Measurements from ENCODE around the gene FUT3.

The FUT3 gene

GRCh38 chr19:5799247-5800241, 51.7 kb downstream of the FUT3 start:
- DNase-seq, result no peak

- DNase-seq, result no peak
These were observed 53.0 kb downstream of the FUT3 start for GRCh38 chr19:5798244-5798643.

- DNase-seq, result no peak
These were observed 55.8 kb downstream of the FUT3 start for GRCh38 chr19:5795382-5795919.

GRCh38 chr19:5793188-5793587, 58.1 kb downstream of the FUT3 start:
- no peak for DNase-seq

All from RPMI8226 (cell line).